Smooth muscle cell (in vitro differentiated cells): ENCODE results near the gene MCF2L2. TPM values are rescaled to one million over a fixed set of nuclear protein-coding genes. Genes with fewer than 3 reads are reported as not detected.

Experiments used
- DNase-seq: peaks from one replicate; lab custom pipeline; 2025; ENCODE audit not compliant: unreplicated experiment; lab: John Stamatoyannopoulos, UW
- H2AFZ ChIP-seq: fragments of 200-600 bp; sonication (generic); 2 replicates; pipeline ENCODE4 v1.6.0; 2016; ENCODE audit warnings: antibody characterized with exemption, low read depth, mild to moderate bottlenecking
- H3F3A ChIP-seq: fragments of 200-600 bp; sonication (generic); 2 replicates; pipeline ENCODE4 v1.6.0; 2017; ENCODE audit warnings: antibody characterized with exemption, low read depth
- H3K27ac ChIP-seq: fragments of 200-600 bp; sonication (generic); 2 replicates; pipeline ENCODE4 v1.5.1; 2016; ENCODE audit warnings: low read depth, mild to moderate bottlenecking
- H3K27me3 ChIP-seq: fragments of 200-600 bp; sonication (generic); 2 replicates; pipeline ENCODE4 v1.6.1; 2016; ENCODE audit warnings: low read depth, mild to moderate bottlenecking
- H3K36me3 ChIP-seq: fragments of 200-600 bp; sonication (generic); 2 replicates; pipeline ENCODE4 v1.5.1; 2016; ENCODE audit warnings: low read depth
- H3K4me1 ChIP-seq: fragments of 200-600 bp; sonication (generic); 2 replicates; pipeline ENCODE4 v1.5.1; 2016; ENCODE audit warnings: low read depth
- H3K4me2 ChIP-seq: fragments of 200-600 bp; sonication (generic); 2 replicates; pipeline ENCODE4 v1.6.0; 2016; ENCODE audit warnings: mild to moderate bottlenecking
- H3K4me3 ChIP-seq: fragments of 200-600 bp; sonication (generic); 2 replicates; pipeline ENCODE4 v1.5.1; 2016; ENCODE audit warnings: mild to moderate bottlenecking
- H3K79me2 ChIP-seq: fragments of 200-600 bp; sonication (generic); 2 replicates; pipeline ENCODE4 v1.6.0; 2016; ENCODE audit warnings: low read depth, mild to moderate bottlenecking
- H3K9ac ChIP-seq: fragments of 200-600 bp; sonication (generic); 2 replicates; pipeline ENCODE4 v1.6.0; 2016; ENCODE audit warnings: low read depth
- H3K9me3 ChIP-seq: fragments of 200-600 bp; sonication (generic); replicated peaks from 2 replicates; pipeline ENCODE4 v1.5.1; 2016; ENCODE audit warnings: low read depth
- H4K20me1 ChIP-seq: fragments of 200-600 bp; sonication (generic); 2 replicates; pipeline ENCODE4 v1.6.0; 2016; ENCODE audit warnings: low read depth
- CTCF ChIP-seq: fragments of 200-600 bp; sonication (generic); IDR thresholded peaks from 2 replicates; pipeline ENCODE4 v1.5.1; 2017; ENCODE audit warnings: borderline replicate concordance, mild to moderate bottlenecking, antibody characterized with exemption; ENCODE audit not compliant: insufficient read depth, poor library complexity, severe bottlenecking
- WGBS: methylation state at CpG from one replicate; pipeline ENCODE4 v1.1.7; 2016; ENCODE audit warnings: low lambda C conversion rate; 5-methylcytosine and 5-hydroxymethylcytosine counted together
- polyA plus RNA-seq: library from polyadenylated mRNA; unstranded; fragments of >200 nt; fragmentation: Nextera tagmentation; extraction: Ambion mirVana; gene quantifications from 2 replicates; pipeline ENCODE4 v1.2.1, GENCODE V29; 2016
- total RNA-seq: library from RNA; depleted of rRNA; stranded (reverse); fragments of >200 nt; gene quantifications from 2 replicates; pipeline ENCODE4 v1.2.3, GENCODE V29; 2014

The MCF2L2 gene
- total and polyA plus RNA-seq, 2 experiments from 2014 or later = 0.09 TPM; not detected in 1

GRCh38 chr3:183303690-183304089, 124.7 kb downstream of the MCF2L2 start:
- Histone ChIP-seq H3K9me3 (no peaks in the 10 kb centered on the region), H3K9ac (no peak overlapping the region), H3K79me2 (no peaks in the 10 kb centered on the region), H3K4me2 (no peak overlapping the region), H3F3A (peaks cover 11% of the 10 kb centered on the region), H3K27me3 (no peaks in the 10 kb centered on the region), H3K4me3 (no peak overlapping the region), H2AFZ (no peak overlapping the region), H3K4me1 (no peaks in the 10 kb centered on the region), H4K20me1 (no peaks in the 10 kb centered on the region), H3K27ac (no peak overlapping the region), H3K36me3 (no peaks in the 10 kb centered on the region)
- WGBS = 97% methylated on average over 2 of the region's 2 CpGs
- TF ChIP-seq CTCF = no peak
- no peak for DNase-seq

- Histone ChIP-seq H3K4me1 (no peaks in the 10 kb centered on the region), H3K27ac (peak overlapping the region; percentile 46), H3F3A (no peaks in the 10 kb centered on the region), H3K9ac (peak overlapping the region; percentile 2), H3K27me3 (no peaks in the 10 kb centered on the region), H2AFZ (no peak overlapping the region), H3K79me2 (no peaks in the 10 kb centered on the region), H3K4me2 (peak overlapping the region; percentile 3), H4K20me1 (no peaks in the 10 kb centered on the region), H3K4me3 (no peak overlapping the region), H3K9me3 (no peaks in the 10 kb centered on the region), H3K36me3 (no peaks in the 10 kb centered on the region)
- no peak for TF ChIP-seq CTCF
- no peak for DNase-seq
- WGBS = 70% methylated on average over 8 of the region's 8 CpGs
Observed at GRCh38 chr3:183301937-183302580, 126.4 kb downstream of the MCF2L2 start.

- H3K27me3 ChIP-seq = no peaks in the 10 kb centered on the region
- no peak overlapping the region for H3K4me3 ChIP-seq
- peak overlapping the region; percentile 45 for H3K27ac ChIP-seq
- H3K4me1 ChIP-seq = no peaks in the 10 kb centered on the region
- no peak for TF ChIP-seq CTCF
- no peaks in the 10 kb centered on the region for H3K9me3 ChIP-seq
- no peaks in the 10 kb centered on the region for H3K79me2 ChIP-seq
- peak overlapping the region; percentile 3 for H3K4me2 ChIP-seq
- no peaks in the 10 kb centered on the region for H3K36me3 ChIP-seq
- 81% methylated on average over 6 of the region's 6 CpGs for WGBS
- no peak overlapping the region for H2AFZ ChIP-seq
- DNase-seq = no peak
- H4K20me1 ChIP-seq = no peaks in the 10 kb centered on the region
- no peak overlapping the region for H3K9ac ChIP-seq
- no peaks in the 10 kb centered on the region for H3F3A ChIP-seq
Observed at GRCh38 chr3:183300996-183301562, 127.3 kb downstream of the MCF2L2 start.

GRCh38 chr3:183299976-183300375, 128.4 kb downstream of the MCF2L2 start:
- 95% methylated on average over 4 of the region's 4 CpGs for WGBS
- Histone ChIP-seq H3K4me2 (no peak overlapping the region), H3F3A (no peaks in the 10 kb centered on the region)

More at GRCh38 chr3:183299976-183300375, 128.4 kb downstream of the MCF2L2 start:
- Histone ChIP-seq H4K20me1 (no peaks in the 10 kb centered on the region), H2AFZ (no peak overlapping the region), H3K27ac (no peak overlapping the region), H3K4me3 (no peak overlapping the region), H3K9me3 (no peaks in the 10 kb centered on the region), H3K9ac (no peak overlapping the region), H3K4me1 (no peaks in the 10 kb centered on the region), H3K36me3 (no peaks in the 10 kb centered on the region), H3K79me2 (no peaks in the 10 kb centered on the region), H3K27me3 (no peaks in the 10 kb centered on the region)
- DNase-seq = no peak
- TF ChIP-seq CTCF = no peak
